SU-DHL-6 (cell line): ENCODE results near the gene MARK3.
A peak's percentile ranks its signal among the peaks of the same experiment; 100 is the strongest.

Experiments used
- H2AFZ ChIP-seq: fragments of 200-600 bp; sonication (generic); 2 replicates; pipeline ENCODE4 v1.6.1; 2014; ENCODE audit warnings: low read depth, mild to moderate bottlenecking, moderate library complexity, mixed read lengths, antibody characterized with exemption, low read length; ENCODE audit not compliant: severe bottlenecking
- H3F3A ChIP-seq: fragments of 200-600 bp; shearing (Covaris generic); 2 replicates; pipeline ENCODE4 v1.6.0; 2016; ENCODE audit warnings: antibody characterized with exemption, mild to moderate bottlenecking; ENCODE audit not compliant: insufficient read depth
- H3K27ac ChIP-seq: fragments of 200-600 bp; sonication (generic); 2 replicates; pipeline ENCODE4 v1.5.1; 2016; ENCODE audit warnings: low read depth, mild to moderate bottlenecking, low read length, moderate library complexity, mixed read lengths
- H3K27me3 ChIP-seq: fragments of 200-600 bp; sonication (generic), shearing (Covaris generic); 2 replicates; pipeline ENCODE4 v1.6.0; 2014; ENCODE audit warnings: mild to moderate bottlenecking, low read length
- H3K36me3 ChIP-seq: fragments of 200-600 bp; sonication (generic); 2 replicates; pipeline ENCODE4 v1.6.1; 2014; ENCODE audit warnings: mild to moderate bottlenecking, low read length, mixed read lengths
- H3K4me2 ChIP-seq: fragments of 300-600, 200-600 bp; shearing (Covaris generic), sonication (generic); 2 replicates; pipeline ENCODE4 v1.6.0; 2014; ENCODE audit warnings: low read length, low read depth, mild to moderate bottlenecking; ENCODE audit not compliant: poor library complexity, severe bottlenecking
- H3K4me3 ChIP-seq: fragments of 200-600 bp; sonication (generic); 2 replicates; pipeline ENCODE4 v1.5.1; 2014; ENCODE audit warnings: antibody characterized with exemption, low read length, mild to moderate bottlenecking, mixed read lengths; ENCODE audit not compliant: insufficient read depth, poor library complexity, severe bottlenecking
- H3K79me2 ChIP-seq: fragments of 200-600 bp; sonication (generic); 2 replicates; pipeline ENCODE4 v1.6.1; 2014; ENCODE audit warnings: mild to moderate bottlenecking, low read length, moderate library complexity; ENCODE audit not compliant: insufficient read depth
- H3K9ac ChIP-seq: fragments of 200-600 bp; sonication (generic); 2 replicates; pipeline ENCODE4 v1.7.0; 2014; ENCODE audit warnings: mild to moderate bottlenecking, low read length
- H3K9me2 ChIP-seq: fragments of 200-600 bp; sonication (generic); replicated peaks from 2 replicates; pipeline ENCODE4 v1.6.1; 2014; ENCODE audit warnings: low read length; ENCODE audit not compliant: insufficient read depth
- H3K9me3 ChIP-seq: fragments of 200-600 bp; sonication (generic); 2 replicates; pipeline ENCODE4 v1.6.1; 2014; ENCODE audit warnings: low read length, mixed read lengths; ENCODE audit not compliant: insufficient read depth
- H4K20me1 ChIP-seq: fragments of 200-600 bp; sonication (generic); 2 replicates; pipeline ENCODE4 v1.6.1; 2014; ENCODE audit warnings: low read depth, mild to moderate bottlenecking, antibody characterized with exemption, low read length, moderate library complexity, mixed read lengths
- CTCF ChIP-seq: fragments of 200-600 bp; sonication (generic); IDR thresholded peaks from one replicate; pipeline ENCODE4 v1.5.1; 2017; ENCODE audit warnings: antibody characterized with exemption, mild to moderate bottlenecking, low read length, moderate library complexity; ENCODE audit not compliant: insufficient read depth, poor library complexity, severe bottlenecking
- EZH2phosphoT487 ChIP-seq: fragments of 200-600 bp; sonication (generic), shearing (Covaris generic); conservative IDR thresholded peaks from 2 replicates; pipeline ENCODE4 v1.6.1; 2018; ENCODE audit warnings: mild to moderate bottlenecking, antibody characterized with exemption, low read length, moderate library complexity, mixed read lengths

The MARK3 gene

GRCh38 chr14:103546652-103547454 lies 161.6 kb downstream of the MARK3 start:
- no peak for TF ChIP-seq EZH2phosphoT487
- peak; percentile 89 for TF ChIP-seq CTCF
- H3K27ac ChIP-seq: no peak overlapping the region
- no peaks in the 10 kb centered on the region for H3K9me2 ChIP-seq
- no peak overlapping the region for H3K9ac ChIP-seq
- no peak overlapping the region for H3K4me2 ChIP-seq
- no peak overlapping the region for H2AFZ ChIP-seq
- no peaks in the 10 kb centered on the region for H4K20me1 ChIP-seq
- H3K9me3 ChIP-seq: no peaks in the 10 kb centered on the region
- H3K79me2 ChIP-seq: no peaks in the 10 kb centered on the region
- H3K27me3 ChIP-seq: no peaks in the 10 kb centered on the region
- no peaks in the 10 kb centered on the region for H3F3A ChIP-seq
- no peaks in the 10 kb centered on the region for H3K36me3 ChIP-seq
- no peak overlapping the region for H3K4me3 ChIP-seq

- H3K36me3 ChIP-seq: no peaks in the 10 kb centered on the region
- H3K4me2 ChIP-seq: no peak overlapping the region
- H3K79me2 ChIP-seq: no peaks in the 10 kb centered on the region
- H3K9me2 ChIP-seq: no peaks in the 10 kb centered on the region
- H3K27me3 ChIP-seq: no peaks in the 10 kb centered on the region
- H3F3A ChIP-seq: no peaks in the 10 kb centered on the region
- no peaks in the 10 kb centered on the region for H3K9me3 ChIP-seq
- H3K27ac ChIP-seq: no peak overlapping the region
- H4K20me1 ChIP-seq: no peaks in the 10 kb centered on the region
- H2AFZ ChIP-seq: no peak overlapping the region
- H3K9ac ChIP-seq: no peak overlapping the region
- no peak for TF ChIP-seq EZH2phosphoT487
- no peak for TF ChIP-seq CTCF
- no peak overlapping the region for H3K4me3 ChIP-seq
Observed at GRCh38 chr14:103547455-103547940, 162.3 kb downstream of the MARK3 start.

- TF ChIP-seq EZH2phosphoT487: no peak
- no peak for TF ChIP-seq CTCF
- H3K9me3 ChIP-seq: no peaks in the 10 kb centered on the region
- no peaks in the 10 kb centered on the region for H3K9me2 ChIP-seq
- H3K79me2 ChIP-seq: no peaks in the 10 kb centered on the region
- H3K36me3 ChIP-seq: no peaks in the 10 kb centered on the region
- H3F3A ChIP-seq: no peaks in the 10 kb centered on the region
- no peak overlapping the region for H3K4me2 ChIP-seq
- H3K4me3 ChIP-seq: no peak overlapping the region
- no peaks in the 10 kb centered on the region for H4K20me1 ChIP-seq
- H3K27me3 ChIP-seq: no peaks in the 10 kb centered on the region
- no peak overlapping the region for H2AFZ ChIP-seq
- H3K27ac ChIP-seq: no peak overlapping the region
- H3K9ac ChIP-seq: no peak overlapping the region
Observed at GRCh38 chr14:103547941-103548462, 162.8 kb downstream of the MARK3 start.
